Measurements from ENCODE around the gene IGF2BP3.
A peak's percentile ranks its signal among the peaks of the same experiment; 100 is the strongest.
"Not testable (repeated sequence)": the region's sequence is repeated elsewhere in the genome, so short reads cannot be mapped to it uniquely, and the experiment has no call there.

IGF2BP3 gene

DNA sequence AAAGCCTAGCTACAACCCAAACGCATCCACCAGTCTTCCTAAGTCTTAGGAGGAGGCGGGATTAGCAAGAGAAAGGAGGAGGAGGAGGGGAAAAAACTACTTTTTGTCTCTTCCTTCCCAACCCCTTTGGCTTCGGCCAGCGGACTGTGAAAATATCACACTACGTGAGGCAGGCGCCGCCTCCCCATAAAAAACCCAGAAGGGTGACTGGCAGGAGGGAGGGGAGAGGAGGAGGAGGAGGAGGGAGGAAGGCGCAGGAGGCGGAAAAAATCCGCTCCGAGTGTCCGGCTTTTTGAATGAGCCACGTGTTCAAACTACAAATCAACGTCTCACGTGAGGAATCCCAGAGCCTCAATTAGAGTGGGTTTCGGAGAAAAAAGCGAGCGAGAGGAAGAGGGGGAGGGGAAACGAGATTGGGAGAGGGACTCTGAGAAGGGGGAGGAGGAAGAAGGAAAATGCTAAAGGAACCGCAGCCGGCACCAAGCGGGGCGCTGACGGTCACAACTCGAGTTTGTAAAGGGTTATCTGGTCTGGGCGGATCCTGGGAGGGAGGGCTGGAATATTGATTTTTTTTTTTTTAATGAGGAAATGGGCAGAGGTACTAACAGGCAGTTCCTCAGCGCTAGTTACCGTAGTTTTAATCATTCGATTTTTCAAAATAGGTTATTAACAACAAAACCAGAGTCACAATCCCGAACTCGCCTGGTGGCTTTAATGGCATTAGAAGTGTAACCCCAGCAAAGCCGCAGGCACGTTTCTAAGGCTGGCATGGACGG, at the start of gene IGF2BP3:
IGF2BP3 (minus strand) TSS at position 162 of the 776 bp plus-strand sequence. CDS start 381 bp downstream, outside the sequence.
- DNase-seq = no peak

DNA sequence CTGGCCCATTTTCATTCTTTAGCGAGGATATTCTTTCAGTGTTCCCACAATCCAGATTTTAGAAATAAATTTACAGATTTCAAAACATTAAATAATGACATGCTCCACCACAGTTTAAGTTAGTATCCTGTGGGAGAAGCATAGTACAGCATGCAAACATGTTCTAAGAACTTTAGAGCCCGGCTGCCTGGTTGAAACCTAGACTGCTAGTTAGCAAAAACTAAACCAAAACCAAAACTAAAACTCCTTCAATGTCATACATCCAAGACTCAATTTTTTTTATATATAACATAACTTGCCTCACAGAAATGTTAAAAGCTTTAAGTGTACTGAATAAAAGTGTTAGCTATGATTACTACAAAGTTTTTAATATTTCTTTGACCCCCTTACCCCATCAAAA, 44.5 kb upstream of the IGF2BP3 start:
- DNase-seq = no peak

DNA sequence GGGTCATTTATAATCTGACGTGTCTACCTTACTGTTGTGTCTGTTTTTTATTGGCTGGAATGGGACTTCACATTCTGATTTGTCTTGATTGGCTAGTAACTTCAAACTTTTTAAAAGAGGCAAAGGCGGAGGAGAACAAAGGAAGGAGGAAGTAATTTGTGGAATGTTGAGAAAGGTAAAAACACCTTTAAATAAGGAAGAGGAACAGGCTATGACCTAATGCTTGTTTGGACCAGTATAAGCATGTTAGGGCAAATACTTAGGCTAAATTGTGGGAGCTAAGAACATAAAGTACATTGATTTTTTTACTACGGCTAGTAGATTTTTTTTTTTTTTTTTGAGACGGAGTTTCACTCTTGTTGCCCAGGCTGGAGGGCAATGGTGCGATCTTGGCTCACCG, 43.5 kb upstream of the IGF2BP3 start:
- not testable (repeated sequence) for DNase-seq

DNA sequence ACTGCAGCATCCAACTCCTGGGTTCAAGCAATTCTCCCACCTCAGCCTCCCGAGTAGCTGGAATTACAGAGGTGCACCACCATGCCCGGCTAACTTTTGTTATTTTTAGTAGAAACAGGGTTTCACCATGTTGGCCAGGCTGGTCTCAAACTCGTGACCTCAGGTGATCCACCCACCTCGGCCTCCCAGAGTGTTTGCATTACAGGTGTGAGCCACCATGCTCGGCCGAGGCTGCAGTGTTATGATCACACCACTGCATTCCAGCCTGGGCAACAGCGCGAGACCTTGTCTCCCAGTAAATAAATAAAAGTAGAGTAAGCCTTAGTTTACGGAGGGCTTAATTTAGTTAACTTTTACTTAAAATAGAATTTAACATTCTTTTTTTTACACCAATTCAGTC, 23.7 kb upstream of the IGF2BP3 start:
- DNase-seq = no peak

DNA sequence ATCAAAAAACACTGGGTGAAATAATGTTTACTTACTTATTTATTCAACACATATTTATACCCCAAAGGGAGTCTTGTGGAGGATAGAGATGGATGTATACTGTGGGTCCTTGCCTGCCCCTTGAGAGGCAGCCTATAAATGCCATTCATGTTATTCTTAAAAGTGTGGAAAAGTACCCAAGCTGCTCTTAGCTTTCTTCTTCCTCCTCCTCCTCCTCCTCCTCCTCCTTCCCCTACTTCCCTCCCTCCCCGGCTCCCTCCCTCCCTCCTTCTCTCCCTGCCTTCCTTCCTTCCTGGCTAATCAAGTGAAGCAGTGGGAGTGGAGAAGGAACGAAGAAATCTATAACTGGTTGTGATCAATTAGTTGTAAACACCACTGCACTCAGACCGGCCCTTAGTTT, 21.2 kb upstream of the IGF2BP3 start:
- no peak for DNase-seq

DNA sequence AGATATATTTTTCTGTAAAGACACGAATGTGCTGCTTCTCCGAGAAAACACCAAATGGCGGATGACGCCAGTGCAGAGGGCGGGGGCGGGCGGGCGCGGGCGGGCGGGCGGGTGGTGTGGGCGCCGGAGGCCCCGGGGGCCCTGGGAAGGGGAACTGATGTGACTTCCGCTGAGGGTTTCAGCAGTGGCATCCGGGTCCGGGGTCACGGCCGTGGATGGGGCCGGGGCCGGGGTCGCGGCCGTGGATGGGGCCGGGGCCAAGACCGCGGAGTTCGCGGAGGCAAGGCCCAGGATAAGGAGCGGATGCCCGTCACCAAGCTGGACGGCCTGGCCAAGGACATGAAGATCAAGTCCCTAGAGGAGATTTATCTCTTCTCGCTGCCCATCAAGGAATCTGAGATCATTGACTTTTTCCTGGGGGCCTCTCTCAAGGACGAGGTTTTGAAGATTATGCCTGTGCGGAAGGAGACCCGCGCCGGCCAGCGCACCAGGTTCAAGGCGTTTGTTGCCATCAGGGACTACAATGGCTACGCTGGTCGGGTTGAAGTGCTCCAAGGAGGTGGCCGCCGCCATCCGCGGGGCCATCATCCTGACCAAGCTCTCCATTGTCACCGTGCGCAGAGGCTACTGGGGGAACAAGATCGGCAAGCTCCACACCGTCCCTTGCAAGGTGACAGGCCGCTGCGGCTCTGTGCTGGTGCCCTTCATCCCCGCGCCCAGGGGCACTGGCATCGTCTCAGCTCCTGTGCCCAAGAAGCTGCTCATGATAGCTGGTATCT, 20.3 kb upstream of the IGF2BP3 start:
- DNase-seq = peak; percentile 73

DNA sequence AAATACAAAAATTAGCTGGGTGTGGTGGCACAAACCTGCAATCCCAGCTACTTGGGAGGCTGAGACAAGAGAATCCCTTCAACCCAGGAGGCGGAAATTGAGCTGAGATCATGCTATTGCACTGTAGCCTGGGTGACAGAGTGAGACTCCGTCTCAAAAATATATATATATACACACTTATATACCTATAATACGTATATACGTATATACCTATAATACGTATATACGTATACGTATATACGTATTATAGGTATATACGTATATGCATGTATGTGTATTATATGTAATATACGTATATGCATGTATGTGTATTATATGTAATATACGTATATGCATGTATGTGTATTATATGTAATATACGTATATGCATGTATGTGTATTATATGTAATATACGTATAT, 18.4 kb upstream of the IGF2BP3 start:
- DNase-seq = not testable (repeated sequence)

DNA sequence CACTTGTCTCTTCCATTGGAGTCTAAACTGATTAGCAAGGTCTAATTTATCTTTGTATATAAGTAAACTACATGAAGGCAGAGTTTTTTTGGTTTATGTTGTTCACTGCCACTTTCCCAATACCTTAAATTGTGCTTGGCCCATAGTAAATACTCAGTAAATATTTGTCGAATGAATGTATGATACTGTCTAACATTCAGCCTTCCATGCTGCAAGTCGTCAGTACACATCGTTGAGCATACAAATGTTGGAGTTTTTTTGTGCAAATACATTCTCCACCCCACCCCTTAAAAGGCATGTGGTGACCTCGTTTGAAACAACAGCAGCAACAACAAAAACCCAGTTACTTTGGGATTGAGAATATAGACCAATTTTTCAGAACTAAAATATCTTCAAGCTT, 17.4 kb upstream of the IGF2BP3 start:
- DNase-seq = no peak

DNA sequence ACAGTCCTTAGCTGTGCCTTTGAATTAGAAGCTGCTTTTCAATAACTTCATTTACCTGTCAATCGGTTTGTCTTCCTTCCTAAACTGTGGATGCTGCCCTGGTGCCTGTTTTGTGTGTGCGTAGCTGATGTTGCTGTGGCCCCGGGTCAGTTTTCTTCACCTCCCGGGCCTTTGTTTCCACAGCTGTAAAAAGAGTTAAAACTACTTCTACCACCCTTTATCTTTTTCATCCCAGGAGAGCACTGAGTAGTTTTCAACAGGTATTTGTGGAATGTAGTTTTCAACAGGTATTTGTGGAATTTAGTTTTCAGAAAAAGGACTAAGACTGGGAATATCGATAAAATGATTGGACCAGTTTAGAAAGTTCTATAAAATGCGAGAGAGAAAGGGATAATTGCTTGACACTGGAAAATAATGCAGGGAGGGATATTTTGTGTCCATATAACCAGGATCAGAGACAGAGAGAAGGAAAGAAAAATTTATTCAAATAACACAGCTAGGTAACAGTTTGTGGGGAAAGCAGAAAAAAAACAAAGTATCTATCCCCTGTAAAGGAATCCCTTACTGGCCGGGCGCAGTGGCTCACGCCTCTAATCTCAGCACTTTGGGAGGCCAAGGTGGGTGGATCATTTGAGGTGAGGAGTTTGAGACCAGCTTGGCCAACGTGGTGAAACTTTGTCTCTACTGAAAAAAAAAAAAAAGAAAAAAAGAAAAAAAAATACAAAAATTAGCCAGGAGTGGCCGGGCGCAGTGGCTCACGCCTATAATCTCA, 15.9 kb upstream of the IGF2BP3 start:
- DNase-seq = no peak

DNA sequence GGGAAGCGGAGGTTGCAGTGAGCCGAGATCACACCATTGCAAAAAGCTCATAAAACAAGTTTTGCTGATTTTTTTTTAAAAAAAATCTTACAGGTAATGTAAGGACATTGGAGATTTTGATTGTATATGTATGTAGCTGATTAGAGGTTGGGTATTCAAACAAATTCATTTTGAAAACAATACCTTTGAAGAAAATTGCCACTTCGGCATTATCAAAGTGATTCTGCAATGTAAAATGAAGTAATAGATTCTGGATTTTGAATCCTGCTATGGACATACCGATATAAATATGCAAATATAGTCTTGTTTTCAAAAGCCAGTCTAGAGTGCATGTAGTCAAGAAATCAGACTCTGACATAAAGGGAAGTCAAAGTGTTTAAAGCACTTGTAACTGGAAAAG, 12.4 kb upstream of the IGF2BP3 start:
- no peak for DNase-seq

DNA sequence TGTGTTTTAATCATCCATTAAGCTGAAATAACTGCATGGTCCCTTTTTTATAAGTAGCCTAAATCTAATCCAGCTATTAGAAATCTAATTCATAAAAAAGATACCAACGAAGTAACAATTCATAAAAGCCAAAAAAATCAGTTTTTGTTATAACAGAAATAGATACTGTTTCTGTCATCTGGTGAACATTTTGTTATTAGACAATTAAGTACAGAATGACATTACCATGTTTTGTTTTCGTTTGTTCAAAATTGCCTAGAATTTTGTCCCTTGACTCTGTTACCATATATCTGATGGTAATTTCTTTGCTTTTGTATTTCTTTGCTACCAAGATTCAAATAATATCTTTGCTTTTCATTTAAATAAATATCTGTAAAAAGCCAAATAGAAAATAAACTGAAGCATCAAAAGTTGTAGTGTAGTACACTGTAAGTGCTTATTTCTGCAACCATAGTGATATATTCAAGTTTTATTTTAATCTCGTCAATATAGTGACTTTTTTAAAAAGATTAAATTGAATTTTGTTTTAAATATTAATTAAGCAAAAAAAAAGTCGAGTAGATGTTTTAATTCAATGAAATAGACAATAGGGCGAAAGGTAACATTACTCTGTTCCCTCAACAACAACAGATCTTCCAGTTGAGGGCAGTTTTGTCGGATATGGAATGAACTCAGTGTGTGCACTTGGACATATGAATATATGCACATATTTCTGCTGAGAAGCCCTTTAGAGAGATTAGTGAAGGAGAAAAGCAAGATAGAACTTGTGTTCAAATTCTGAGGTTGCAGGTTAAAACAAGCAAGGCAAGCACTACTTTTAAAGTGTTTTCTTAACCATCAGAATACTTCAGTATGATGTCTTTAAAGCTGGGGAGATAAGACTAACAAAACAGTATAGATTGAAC, 7.9 kb upstream of the IGF2BP3 start:
- no peak for DNase-seq

DNA sequence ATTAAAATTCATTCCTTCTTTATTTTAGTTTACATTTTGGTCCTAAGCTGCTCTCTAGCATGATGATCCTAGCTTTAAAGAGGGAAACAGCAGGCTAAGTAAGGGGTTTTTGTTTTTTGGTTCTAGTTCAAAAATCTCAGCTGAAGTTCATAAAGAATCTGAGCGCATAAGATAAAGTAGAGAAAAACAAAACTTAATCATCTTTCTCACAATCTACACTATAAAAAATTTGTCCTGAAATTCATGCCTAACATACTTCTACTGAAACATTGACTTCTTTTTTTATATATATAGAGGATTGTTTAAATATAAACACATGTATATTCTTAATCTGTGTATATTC, 6.8 kb upstream of the IGF2BP3 start:
- DNase-seq = no peak

DNA sequence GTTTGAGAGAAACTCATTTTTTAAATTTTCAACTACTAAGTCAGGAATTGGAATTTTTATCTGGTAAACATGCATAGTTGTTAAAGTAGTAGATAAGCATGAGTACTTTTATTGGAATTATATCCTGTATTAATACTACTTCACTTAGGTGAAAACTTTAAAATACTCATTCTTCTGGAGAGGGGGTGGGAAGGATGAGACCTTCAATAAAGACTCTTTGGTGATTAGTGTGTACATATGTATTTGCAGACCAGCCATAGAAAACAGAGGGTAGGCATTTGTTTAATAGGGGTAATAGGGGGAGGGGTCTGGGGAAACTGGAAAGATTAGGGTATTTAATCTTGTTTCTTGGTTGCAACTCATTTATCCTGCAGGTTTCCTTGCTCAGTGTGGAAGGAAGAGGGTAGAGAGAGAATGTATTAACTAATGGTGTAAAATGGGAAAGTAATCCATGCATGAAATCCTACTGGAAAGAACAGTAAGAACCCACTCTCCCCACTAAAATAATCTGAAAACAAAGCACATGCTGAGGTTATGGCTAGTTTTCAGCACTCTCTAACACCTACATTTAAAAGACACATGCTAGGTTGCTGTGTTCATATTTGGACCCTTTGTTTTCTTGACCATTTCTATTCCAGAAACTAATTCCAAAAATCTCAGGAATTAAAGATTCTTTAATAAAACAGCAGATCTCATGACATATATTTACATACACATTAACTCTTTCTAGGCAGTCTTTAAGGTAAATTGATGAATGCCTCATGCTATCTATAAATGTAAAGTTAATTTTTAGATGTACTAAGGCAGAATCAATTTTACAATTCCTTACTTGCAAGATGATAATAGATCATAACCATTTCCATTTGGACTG, 6.2 kb upstream of the IGF2BP3 start:
- DNase-seq = no peak

DNA sequence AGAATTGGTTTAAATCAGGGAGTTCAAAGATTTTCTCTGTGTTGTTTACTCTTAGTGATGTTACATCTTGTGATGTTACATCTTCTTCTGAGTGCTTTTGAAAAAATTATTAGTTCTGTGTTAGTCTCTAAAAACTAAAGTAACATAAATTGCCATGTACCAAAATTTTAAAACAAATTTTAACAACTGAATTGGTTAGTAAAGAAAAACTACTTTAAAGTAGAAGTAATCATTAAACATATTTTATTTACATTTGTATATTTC, 5.2 kb upstream of the IGF2BP3 start:
- no peak for DNase-seq

DNA sequence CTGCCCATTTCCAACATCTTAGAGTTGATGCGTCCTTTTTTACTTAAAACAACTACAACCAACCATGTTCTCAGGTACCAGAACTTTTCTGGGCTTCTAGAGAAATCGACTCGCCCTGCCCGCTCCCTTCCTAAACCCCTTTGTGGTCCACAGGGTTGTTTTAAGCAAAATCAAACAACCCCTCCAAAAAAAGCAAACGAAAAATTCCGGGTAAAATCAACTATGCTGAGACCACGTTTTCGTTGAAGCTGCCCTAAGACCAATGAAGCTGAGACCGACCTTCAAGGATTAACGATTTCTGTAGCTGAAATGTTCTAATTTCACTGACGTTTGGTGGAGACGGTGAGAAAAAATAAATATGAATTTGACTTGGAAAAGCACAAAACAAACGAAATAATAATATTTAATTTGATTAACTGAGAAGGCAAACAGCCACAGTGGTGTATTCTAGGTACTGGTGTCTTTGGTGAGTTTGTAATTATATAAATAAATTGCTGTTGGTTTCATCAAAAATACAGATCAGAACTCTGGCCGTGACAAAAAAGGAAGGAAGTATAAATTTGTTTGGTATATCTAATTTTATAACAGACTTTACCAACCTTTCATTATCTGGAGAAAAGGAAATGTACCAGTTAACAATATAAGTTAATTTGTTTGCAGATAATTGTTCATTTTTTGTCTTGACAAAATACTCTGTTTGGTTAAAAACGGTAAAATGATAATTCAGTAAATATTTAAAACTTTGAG, 4.7 kb upstream of the IGF2BP3 start:
- DNase-seq = no peak

DNA sequence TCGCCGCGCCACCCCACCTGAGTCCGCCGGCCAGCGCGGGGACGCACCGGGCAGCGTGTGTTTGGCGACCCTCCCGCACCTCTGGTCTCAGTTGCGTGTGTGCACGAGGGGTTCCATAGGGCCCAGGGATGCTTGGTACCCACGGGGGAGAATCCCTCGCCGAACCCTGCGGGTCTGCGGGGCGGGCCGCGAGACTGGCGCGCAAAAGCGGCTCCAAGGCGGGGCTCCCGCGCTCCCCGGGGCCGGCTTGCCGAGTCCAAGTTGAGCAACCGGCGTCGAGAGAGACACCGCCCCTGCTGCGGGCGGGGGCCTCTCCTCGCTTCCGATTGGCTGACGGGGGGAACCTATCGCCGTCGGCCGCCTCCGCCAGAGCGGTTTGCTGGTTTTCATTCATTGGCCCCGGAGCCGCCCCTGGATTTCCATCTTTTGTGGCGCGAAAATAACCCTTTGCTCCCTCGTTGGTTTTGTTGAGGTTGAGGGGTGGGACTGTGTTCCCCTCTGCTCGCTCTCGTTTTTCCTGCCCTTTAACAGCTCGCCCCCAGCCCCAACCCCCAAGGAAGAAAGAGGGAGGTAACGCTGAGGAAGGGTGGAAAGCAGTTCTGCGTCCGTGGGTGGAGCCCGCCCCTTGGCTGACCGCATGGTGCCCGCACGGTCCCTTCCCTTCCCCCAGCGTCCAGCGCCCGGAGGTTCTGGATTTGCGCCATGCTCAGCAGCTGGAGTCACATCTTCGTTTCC, 4.0 kb upstream of the IGF2BP3 start:
- DNase-seq = peak; percentile 51

DNA sequence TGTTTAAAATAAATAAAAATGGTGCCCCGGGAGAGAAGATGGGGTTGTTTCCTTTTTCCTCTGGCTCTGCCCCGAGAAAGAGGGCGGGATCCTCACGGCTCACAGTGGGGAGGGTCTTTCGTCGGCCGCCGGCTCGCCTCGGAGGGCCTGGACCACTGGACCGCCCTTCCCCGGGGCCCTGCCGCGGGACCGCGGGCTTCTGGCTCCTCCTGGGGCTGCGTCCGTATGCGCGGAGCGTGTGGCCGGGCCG, 3.5 kb upstream of the IGF2BP3 start:
- DNase-seq = no peak

DNA sequence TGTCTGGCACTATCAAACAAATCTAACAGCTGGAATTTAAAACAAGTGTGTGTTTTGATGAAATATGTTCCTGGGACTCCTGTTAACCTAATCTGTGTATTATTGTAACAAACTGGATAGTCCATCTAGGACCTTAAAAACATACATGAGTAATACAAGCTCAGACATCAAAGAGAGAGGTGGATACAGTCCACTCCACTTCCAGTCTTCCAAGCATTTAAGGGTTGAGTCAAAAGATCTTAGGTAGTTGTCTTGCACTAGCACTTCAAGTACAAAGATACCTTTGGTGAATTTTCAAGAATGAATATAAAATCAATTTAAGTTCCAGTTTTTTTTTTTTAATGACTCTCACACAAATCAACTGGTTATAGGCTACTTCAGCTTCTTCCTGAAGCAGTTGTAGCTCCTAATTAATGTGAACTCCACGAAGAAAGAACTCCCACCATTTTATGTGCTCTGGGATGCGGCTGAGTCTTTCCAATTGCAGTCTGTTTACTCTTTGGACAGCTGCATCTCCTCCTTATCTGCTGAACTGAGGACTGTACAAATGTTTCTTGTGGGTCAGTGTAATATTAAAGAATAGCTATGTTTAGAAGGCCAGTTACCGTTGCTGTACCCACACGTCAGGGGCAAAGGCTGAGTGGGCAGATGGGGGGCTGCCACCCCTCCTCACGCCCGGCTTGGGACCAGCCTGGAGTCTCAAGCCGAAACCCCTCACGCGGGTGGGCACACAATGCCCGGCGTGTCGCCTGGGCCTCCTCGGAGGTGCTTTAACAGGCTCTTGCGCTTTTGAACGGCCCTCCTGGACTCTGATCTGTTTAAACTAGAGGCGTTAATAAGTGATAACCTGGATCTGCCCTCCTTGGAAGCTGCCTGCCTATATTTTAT, 2.9 kb upstream of the IGF2BP3 start:
- DNase-seq = no peak

DNA sequence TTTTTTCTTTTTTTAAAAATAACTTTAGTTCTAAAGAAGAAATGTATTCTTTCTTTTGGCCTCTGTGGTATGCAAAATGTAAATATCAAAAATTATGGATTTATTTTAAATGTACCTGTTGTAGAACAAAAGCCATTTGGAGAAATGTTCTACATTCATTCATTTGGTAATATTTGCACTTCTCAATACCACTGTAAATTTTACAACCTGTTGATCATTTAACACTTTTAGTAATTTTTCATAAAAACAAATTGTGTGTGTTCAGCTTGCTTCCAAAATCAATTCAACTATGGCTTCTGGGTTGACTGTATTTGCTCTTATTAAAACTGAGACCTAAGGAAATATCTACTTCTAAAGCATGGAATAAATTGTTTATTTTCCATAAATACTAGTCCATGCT, 2.3 kb upstream of the IGF2BP3 start:
- DNase-seq = no peak

DNA sequence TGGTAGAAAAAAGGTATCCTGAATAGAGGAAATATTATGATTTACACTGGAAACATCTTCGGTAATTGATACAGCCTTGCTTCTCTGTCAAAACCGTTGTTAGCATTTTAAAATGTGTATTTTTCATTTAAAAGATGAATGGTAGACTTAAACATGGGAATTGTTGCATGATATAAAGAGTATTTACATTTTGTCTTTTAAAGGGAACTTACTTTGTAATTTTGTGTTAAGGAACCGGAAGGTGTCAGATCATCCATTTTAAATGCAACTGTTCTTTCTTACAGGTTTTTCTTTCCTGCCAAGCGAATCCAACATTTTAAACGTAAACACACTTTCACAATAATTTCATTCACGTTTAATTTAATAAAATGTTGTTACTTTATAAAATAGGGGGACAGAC, 1.8 kb upstream of the IGF2BP3 start:
- no peak for DNase-seq

Measured in CD4-positive, alpha-beta T cell treated with Interleukin-17A for 4 hours (primary cell).